Liver (tissue), 9 donors: ENCODE data around the gene PEMT. TPM values are rescaled to one million over a fixed set of nuclear protein-coding genes. Genes with fewer than 3 reads are reported as not detected.

ENCODE experiments used
- DNase-seq: peaks from one replicate; pipeline ENCODE4 v3.0.0-alpha.2; 2017; ENCODE audit warnings: low spot score
- H3K27ac ChIP-seq, 2 donors: one replicate each; pipeline ENCODE4 v1.7.0; 2013; ENCODE audit warnings: inconsistent platforms in 2 of 2, low read length in 2 of 2, control low read depth in 1 of 2, low read depth in 1 of 2, mild to moderate bottlenecking in 1 of 2
- H3K27me3 ChIP-seq, 4 donors: one replicate each; pipeline versions ENCODE4 v1.6.1 to v1.7.0; 2013; ENCODE audit warnings: low read length in 3 of 4, inconsistent platforms in 1 of 4, mild to moderate bottlenecking in 1 of 4, moderate library complexity in 1 of 4; ENCODE audit not compliant: control insufficient read depth in 4 of 4, insufficient read depth in 4 of 4
- H3K36me3 ChIP-seq, 4 donors: one replicate each; pipeline versions ENCODE4 v1.6.1 to v1.7.0; 2013; ENCODE audit warnings: low read length in 3 of 4, mild to moderate bottlenecking in 3 of 4, low read depth in 1 of 4, moderate library complexity in 1 of 4; ENCODE audit not compliant: control insufficient read depth in 4 of 4, insufficient read depth in 3 of 4
- H3K4me1 ChIP-seq, 4 donors: one replicate each; pipeline versions ENCODE4 v1.6.1 to v1.7.0; 2013; ENCODE audit warnings: low read length in 3 of 4, mild to moderate bottlenecking in 3 of 4, moderate library complexity in 1 of 4; ENCODE audit not compliant: control insufficient read depth in 4 of 4, insufficient read depth in 4 of 4
- H3K4me3 ChIP-seq, 3 donors: one replicate each; pipeline versions ENCODE4 v1.6.1 to v1.7.0; 2013; ENCODE audit warnings: low read length in 3 of 3, control low read depth in 1 of 3, low read depth in 1 of 3, mild to moderate bottlenecking in 1 of 3
- H3K9ac ChIP-seq, 2 donors: one replicate each; pipeline ENCODE4 v1.7.0; 2013; ENCODE audit warnings: low read length in 2 of 2, mild to moderate bottlenecking in 2 of 2, moderate library complexity in 2 of 2, control low read depth in 1 of 2, low read depth in 1 of 2
- H3K9me3 ChIP-seq, 4 donors: one replicate each; pipeline versions ENCODE4 v1.6.1 to v1.7.0; 2013; ENCODE audit warnings: low read length in 3 of 4; ENCODE audit not compliant: control insufficient read depth in 4 of 4
- ATF3 ChIP-seq: IDR thresholded peaks from 2 replicates; pipeline ENCODE4 v1.6.1; 2016; ENCODE audit warnings: antibody characterized with exemption
- EGR1 ChIP-seq, 2 donors: IDR thresholded peaks; 2 replicates each; pipeline ENCODE4 v1.6.1; 2016 to 2018; ENCODE audit warnings: antibody characterized with exemption in 2 of 2, low read depth in 2 of 2
- FOXA1 ChIP-seq: IDR thresholded peaks from 2 replicates; pipeline ENCODE4 v1.6.1; 2016; ENCODE audit warnings: antibody characterized with exemption
- GABPA ChIP-seq, 2 donors: IDR thresholded peaks in 1 of 2; conservative IDR thresholded peaks in 1 of 2; 2 replicates each; pipeline ENCODE4 v1.6.1; 2016; ENCODE audit warnings: antibody characterized with exemption in 2 of 2, mild to moderate bottlenecking in 1 of 2, moderate library complexity in 1 of 2
- HNF4A ChIP-seq, 2 donors: conservative IDR thresholded peaks; 2 replicates each; pipeline ENCODE4 v1.6.1; 2016; ENCODE audit warnings: antibody characterized with exemption in 2 of 2, mild to moderate bottlenecking in 2 of 2
- HNF4G ChIP-seq: IDR thresholded peaks from 2 replicates; pipeline ENCODE4 v1.6.1; 2016; ENCODE audit warnings: antibody characterized with exemption
- JUND ChIP-seq, 2 donors: IDR thresholded peaks; 2 replicates each; pipeline ENCODE4 v1.6.1; 2016; ENCODE audit warnings: antibody characterized with exemption in 2 of 2
- NR2F2 ChIP-seq: IDR thresholded peaks from 2 replicates; pipeline ENCODE4 v1.6.1; 2016; ENCODE audit warnings: antibody characterized with exemption
- RAD21 ChIP-seq, 2 donors: IDR thresholded peaks; 2 replicates each; pipeline ENCODE4 v1.6.1; 2016; ENCODE audit warnings: antibody characterized with exemption in 2 of 2, mild to moderate bottlenecking in 2 of 2
- RXRA ChIP-seq, 2 donors: IDR thresholded peaks; 2 replicates each; pipeline ENCODE4 v1.6.1; 2017 to 2018; ENCODE audit warnings: antibody characterized with exemption in 2 of 2, mild to moderate bottlenecking in 1 of 2
- SP1 ChIP-seq: IDR thresholded peaks from 2 replicates; pipeline ENCODE4 v1.6.1; 2018; ENCODE audit warnings: antibody characterized with exemption, mild to moderate bottlenecking
- TAF1 ChIP-seq: conservative IDR thresholded peaks from 2 replicates; pipeline ENCODE4 v1.6.1; 2016; ENCODE audit warnings: antibody characterized with exemption, mild to moderate bottlenecking
- YY1 ChIP-seq: IDR thresholded peaks from 2 replicates; pipeline ENCODE4 v1.6.1; 2016; ENCODE audit warnings: antibody characterized with exemption, mild to moderate bottlenecking
- ZBTB33 ChIP-seq: IDR thresholded peaks from 2 replicates; pipeline ENCODE4 v1.6.1; 2016; ENCODE audit warnings: antibody characterized with exemption
- WGBS: extraction: QIAGEN DNeasy Blood & Tissue Kit; methylation state at CpG from one replicate; pipeline ENCODE4 v1.1.7; 2013; 5-methylcytosine and 5-hydroxymethylcytosine counted together
- polyA plus RNA-seq, 2 donors: library from polyadenylated mRNA; stranded (reverse) in 1 of 2; unstranded in 1 of 2; fragments of 200-250 nt in 1 of 2; fragments of >200 nt in 1 of 2; fragmentation: Nextera tagmentation in 1 of 2; extraction: Ambion mirVana in 1 of 2; gene quantifications; one replicate each; pipeline versions ENCODE4 v1.2.1 to v1.2.3, GENCODE V29; 2013 to 2015
- total RNA-seq, 2 donors: library from RNA; depleted of rRNA; stranded (reverse); fragments of >200 nt; gene quantifications; one replicate each; pipeline ENCODE4 v1.2.3, GENCODE V29; 2014
- TF ChIP-seq, protein P1 (sequence below): IDR thresholded peaks from 2 replicates; pipeline ENCODE4 v1.6.1; 2016; ENCODE audit warnings: antibody characterized with exemption
- TF ChIP-seq, protein P2 (sequence below): fragments of 150-350 bp; IDR thresholded peaks from 2 replicates; pipeline ENCODE4 v1.5.1; 2017; ENCODE audit warnings: improper control_type of control experiment, low read depth, low read length; ENCODE audit not compliant: missing input control
- TF ChIP-seq, protein P3 (sequence below): IDR thresholded peaks from 2 replicates; pipeline ENCODE4 v1.6.1; 2016; ENCODE audit warnings: antibody characterized with exemption, mild to moderate bottlenecking
- donor health status: healthy.
- donor health status: healthy.
- donor health status: healthy.
- donor health status: healthy.
- donor health status: healthy.

Gene PEMT
- total and polyA plus RNA-seq, 4 donors: 64.6 to 211 (median 184) TPM

DNA sequence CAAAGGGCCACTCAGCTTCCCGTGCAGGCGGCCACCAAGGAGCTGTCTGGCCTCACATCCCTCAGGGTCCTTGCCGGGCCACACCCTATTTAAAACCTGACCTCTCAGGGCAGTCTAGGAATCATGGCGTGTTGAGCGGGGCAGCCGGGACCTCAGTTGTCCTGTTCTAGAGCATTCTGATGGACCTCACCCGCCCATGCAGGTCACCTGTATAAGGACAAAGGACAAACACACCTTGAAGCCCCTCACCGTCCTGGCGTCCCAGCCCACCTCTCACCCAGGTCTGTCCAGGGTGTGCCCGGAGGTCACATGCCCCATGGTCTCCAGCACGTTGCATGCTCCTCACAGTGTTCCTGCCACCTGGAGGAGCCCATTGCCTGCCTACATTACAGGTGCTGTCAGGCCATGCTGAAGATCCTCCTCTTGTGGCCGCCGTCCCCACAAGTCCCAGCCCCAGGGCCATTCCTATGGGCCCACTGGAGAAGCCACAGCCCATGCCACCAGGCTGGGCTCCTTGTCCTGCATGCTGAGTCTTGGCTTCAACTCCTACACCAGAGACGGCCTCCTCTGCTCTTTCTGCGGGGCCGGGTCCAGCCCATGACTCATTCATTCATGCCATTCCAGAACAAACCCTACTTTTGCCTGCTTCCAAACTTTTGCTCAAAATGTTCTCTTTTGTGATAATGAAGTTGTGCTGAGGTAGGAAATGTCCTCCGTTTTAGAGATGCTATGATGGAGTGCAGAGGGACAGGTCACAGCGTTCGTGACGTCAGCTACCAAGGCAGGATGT lies 46.3 kb downstream of the PEMT start:
- H3K27me3 ChIP-seq: no peaks in the 10 kb centered on the region
- no peak for DNase-seq
- no peak overlapping the region for H3K9ac ChIP-seq
- peak overlapping the region in 1 of 2 donors; percentile 44 for H3K27ac ChIP-seq
- H3K9me3 ChIP-seq: no peaks in the 10 kb centered on the region
- H3K4me1 ChIP-seq: peaks cover 8 to 59% (median 39%) of the 10 kb centered on the region in 4 donors
- H3K36me3 ChIP-seq: peaks cover 0 to 3% (median 0%) of the 10 kb centered on the region in 4 donors
- TF ChIP-seq TAF1: no peak
- no peak for TF ChIP-seq HNF4G
- WGBS: 93% methylated on average over 20 of the region's 20 CpGs
- H3K4me3 ChIP-seq: no peak overlapping the region

DNA sequence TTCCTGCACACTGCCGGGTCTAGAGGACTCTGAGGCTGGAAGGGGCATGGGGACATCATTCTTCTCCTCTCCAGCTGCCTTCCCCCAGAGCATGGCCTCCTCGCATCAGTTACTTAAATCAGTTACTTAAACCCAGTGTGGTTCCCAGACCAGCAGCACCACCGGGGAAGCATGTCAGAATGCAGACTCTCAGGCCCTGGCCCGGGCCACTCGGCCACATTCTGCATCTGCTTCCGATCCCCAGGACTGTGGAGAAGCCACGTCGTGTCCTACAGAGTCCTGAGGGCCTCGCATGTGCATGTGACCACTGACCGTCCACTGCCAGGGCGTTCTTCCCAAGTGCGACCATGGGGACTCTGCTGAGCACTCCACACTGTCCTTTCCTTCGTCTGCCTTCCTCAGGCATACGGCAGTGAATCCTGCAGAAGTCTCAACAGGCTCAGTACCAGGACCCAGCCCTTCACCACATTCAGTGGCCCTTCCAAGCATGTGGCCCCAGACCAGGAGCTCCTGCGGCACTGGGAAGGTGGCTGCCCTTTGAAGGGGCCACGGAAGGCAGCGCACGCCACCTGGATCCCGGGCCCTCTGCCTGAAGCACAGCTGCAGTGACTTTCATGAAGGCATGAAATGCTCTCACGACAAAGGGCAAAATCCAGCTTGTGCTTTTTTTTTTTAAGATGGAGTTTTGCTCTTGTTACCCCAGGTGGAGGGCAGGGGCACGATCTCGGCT lies 48.4 kb downstream of the PEMT start:
- Histone ChIP-seq H3K36me3 (peaks cover 0 to 3% (median 0%) of the 10 kb centered on the region in 4 donors), H3K27ac (peak overlapping the region in 1 of 2 donors; percentile 40), H3K4me1 (peaks cover 17 to 70% (median 47%) of the 10 kb centered on the region in 4 donors), H3K4me3 (no peak overlapping the region), H3K9me3 (no peaks in the 10 kb centered on the region), H3K27me3 (no peaks in the 10 kb centered on the region), H3K9ac (no peak overlapping the region)
- DNase-seq: no peak
- 90% methylated on average over 22 of the region's 22 CpGs for WGBS
- TF ChIP-seq, protein P1, sequence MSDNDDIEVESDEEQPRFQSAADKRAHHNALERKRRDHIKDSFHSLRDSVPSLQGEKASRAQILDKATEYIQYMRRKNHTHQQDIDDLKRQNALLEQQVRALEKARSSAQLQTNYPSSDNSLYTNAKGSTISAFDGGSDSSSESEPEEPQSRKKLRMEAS: no peak

- H3K9me3 ChIP-seq: no peaks in the 10 kb centered on the region
- peaks cover 21 to 70% (median 43%) of the 10 kb centered on the region in 4 donors for H3K4me1 ChIP-seq
- WGBS: 77% methylated on average over 5 of the region's 5 CpGs
- TF ChIP-seq GABPA (IDR thresholded peaks at IDR 0.05 in 1 of 2, conservative IDR thresholded peaks at IDR 0.05 in 1 of 2): no peak
- no peak for TF ChIP-seq YY1
- TF ChIP-seq RAD21 (IDR thresholded peaks at IDR 0.05): no peak
- TF ChIP-seq, protein P2, sequence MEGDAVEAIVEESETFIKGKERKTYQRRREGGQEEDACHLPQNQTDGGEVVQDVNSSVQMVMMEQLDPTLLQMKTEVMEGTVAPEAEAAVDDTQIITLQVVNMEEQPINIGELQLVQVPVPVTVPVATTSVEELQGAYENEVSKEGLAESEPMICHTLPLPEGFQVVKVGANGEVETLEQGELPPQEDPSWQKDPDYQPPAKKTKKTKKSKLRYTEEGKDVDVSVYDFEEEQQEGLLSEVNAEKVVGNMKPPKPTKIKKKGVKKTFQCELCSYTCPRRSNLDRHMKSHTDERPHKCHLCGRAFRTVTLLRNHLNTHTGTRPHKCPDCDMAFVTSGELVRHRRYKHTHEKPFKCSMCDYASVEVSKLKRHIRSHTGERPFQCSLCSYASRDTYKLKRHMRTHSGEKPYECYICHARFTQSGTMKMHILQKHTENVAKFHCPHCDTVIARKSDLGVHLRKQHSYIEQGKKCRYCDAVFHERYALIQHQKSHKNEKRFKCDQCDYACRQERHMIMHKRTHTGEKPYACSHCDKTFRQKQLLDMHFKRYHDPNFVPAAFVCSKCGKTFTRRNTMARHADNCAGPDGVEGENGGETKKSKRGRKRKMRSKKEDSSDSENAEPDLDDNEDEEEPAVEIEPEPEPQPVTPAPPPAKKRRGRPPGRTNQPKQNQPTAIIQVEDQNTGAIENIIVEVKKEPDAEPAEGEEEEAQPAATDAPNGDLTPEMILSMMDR: no peak
- no peak for TF ChIP-seq ZBTB33
- no peak for TF ChIP-seq ATF3
- no peak for TF ChIP-seq RXRA (IDR thresholded peaks at IDR 0.05)
- TF ChIP-seq HNF4A (conservative IDR thresholded peaks at IDR 0.05): no peak
- TF ChIP-seq FOXA1: no peak
- no peak for TF ChIP-seq TAF1
- no peak for TF ChIP-seq SP1
- TF ChIP-seq, protein P3, sequence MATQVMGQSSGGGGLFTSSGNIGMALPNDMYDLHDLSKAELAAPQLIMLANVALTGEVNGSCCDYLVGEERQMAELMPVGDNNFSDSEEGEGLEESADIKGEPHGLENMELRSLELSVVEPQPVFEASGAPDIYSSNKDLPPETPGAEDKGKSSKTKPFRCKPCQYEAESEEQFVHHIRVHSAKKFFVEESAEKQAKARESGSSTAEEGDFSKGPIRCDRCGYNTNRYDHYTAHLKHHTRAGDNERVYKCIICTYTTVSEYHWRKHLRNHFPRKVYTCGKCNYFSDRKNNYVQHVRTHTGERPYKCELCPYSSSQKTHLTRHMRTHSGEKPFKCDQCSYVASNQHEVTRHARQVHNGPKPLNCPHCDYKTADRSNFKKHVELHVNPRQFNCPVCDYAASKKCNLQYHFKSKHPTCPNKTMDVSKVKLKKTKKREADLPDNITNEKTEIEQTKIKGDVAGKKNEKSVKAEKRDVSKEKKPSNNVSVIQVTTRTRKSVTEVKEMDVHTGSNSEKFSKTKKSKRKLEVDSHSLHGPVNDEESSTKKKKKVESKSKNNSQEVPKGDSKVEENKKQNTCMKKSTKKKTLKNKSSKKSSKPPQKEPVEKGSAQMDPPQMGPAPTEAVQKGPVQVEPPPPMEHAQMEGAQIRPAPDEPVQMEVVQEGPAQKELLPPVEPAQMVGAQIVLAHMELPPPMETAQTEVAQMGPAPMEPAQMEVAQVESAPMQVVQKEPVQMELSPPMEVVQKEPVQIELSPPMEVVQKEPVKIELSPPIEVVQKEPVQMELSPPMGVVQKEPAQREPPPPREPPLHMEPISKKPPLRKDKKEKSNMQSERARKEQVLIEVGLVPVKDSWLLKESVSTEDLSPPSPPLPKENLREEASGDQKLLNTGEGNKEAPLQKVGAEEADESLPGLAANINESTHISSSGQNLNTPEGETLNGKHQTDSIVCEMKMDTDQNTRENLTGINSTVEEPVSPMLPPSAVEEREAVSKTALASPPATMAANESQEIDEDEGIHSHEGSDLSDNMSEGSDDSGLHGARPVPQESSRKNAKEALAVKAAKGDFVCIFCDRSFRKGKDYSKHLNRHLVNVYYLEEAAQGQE: no peak
- TF ChIP-seq, protein P1: no peak
- TF ChIP-seq JUND (IDR thresholded peaks at IDR 0.05): no peak
- no peak for TF ChIP-seq EGR1 (IDR thresholded peaks at IDR 0.05; ENCODE audit: low read depth in 2 of 2)
- TF ChIP-seq NR2F2: no peak
- no peak for TF ChIP-seq HNF4G
- peaks cover 0 to 3% (median 0%) of the 10 kb centered on the region in 4 donors for H3K36me3 ChIP-seq
- DNase-seq: no peak
- no peaks in the 10 kb centered on the region for H3K27me3 ChIP-seq
- no peak overlapping the region for H3K9ac ChIP-seq
- H3K27ac ChIP-seq: peak overlapping the region; percentile 94 to 95
- no peak overlapping the region for H3K4me3 ChIP-seq
Measured at GRCh38 chr17:17541640-17542001, 49.9 kb downstream of the PEMT start.
